Measurements from ENCODE around the gene SLC25A13.
A peak's percentile ranks its signal among the peaks of the same experiment; 100 is the strongest.

The SLC25A13 gene

GRCh38 chr7:96075510-96076349, 246.2 kb downstream of the SLC25A13 start:
- peak; percentile 54 for DNase-seq

GRCh38 chr7:96074871-96075270, 247.0 kb downstream of the SLC25A13 start:
- no peak for DNase-seq
